Measurements from ENCODE around the gene NRXN3.

NRXN3 gene

DNA sequence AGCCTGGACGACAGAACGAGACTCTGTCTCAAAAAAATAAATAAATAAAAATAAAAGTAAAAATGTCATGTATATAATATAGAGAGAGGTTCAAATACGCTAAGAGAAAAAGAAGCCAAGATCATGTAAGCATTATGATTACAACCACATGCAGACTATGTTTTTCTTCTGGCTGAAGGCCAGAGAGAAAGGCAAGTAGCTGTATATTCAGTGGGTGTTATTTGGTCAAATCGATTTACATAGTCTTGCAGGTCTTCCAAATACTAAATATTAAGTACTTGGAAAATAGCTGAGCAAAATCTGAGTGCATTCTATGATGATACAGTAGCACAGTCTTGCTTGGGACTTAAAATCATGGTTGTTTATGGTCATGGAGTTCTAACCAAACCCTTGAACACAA lies 1283.1 kb downstream of the NRXN3 start:
- DNase-seq = no peak

DNA sequence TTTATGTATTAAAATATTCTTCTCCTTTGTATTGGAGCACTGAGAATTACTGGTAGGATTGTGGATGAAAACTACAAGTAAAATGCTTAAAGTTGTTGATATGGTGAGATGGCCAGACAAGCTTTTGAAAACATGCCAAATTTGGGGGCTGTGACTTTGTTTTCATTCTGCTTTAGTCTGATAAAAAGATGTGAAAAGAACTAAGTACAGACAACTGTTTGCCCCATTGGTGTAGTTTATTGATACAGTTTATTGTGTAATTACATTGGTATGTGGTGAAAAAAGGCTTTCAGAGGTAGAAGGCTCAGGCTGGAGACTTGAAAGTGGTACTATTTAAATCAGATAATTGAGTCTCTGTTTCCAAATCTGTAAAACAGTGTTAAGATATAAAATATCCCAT lies 1294.3 kb downstream of the NRXN3 start:
- no peak for DNase-seq

DNA sequence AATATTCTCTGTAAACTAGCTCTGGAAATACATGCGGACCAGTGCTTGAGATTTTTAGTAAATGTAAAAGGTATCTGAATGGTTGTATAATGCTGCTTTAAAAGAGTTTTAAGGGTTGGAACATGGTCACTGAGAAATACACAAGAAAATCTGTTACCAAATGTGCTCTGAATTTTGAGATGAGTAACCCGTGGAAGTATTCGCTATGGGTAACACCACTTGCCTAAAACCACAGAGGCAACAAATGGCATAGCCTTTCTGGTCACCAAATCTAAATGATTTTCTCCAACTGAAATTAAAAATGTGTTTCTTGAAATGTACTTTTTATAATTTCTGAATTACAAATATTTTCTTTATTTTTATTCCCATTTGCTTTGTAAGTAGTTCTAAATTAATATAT lies 1295.5 kb downstream of the NRXN3 start:
- no peak for DNase-seq

DNA sequence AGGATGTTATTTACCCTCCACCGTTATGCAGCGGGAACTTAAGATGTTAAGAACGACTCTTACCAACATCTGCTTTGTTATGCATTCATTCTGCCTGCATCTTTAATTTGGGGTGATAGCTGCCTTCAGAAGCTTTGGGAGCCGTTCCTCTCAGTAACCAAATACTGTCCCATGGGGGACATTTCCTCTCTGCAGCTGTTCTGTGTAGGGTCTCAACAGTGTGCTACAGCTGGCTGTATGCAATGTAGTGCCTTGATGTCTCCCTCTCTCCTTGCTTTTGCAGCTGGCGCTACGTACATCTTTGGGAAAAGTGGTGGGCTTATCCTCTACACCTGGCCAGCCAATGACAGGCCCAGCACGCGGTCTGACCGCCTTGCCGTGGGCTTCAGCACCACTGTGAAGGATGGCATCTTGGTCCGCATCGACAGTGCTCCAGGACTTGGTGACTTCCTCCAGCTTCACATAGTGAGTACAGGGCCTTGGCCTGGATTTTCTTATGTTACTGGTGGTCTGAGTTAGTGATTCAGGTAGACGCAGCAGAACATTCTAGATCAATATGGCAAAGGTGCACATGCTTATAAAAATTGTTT lies 1296.9 kb downstream of the NRXN3 start:
- DNase-seq = no peak

DNA sequence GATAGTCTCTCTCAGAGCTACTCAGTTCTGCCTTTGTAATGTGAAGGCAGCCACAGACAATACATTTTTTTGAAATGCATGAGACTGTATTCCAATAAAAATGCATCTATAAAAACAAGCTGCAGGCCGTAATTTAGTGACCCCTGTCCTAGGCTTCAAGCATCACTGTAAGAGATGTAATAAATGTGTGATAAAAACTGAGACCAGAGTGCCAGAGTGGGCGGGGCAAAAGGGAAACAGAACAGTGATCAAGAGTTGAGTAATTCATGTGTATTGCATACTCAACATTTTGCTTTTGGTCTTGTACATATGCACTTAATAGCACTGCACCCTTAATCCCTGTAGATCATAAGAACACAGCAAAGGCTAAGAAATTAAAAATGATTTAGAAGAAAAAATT lies 1297.7 kb downstream of the NRXN3 start:
- no peak for DNase-seq

DNA sequence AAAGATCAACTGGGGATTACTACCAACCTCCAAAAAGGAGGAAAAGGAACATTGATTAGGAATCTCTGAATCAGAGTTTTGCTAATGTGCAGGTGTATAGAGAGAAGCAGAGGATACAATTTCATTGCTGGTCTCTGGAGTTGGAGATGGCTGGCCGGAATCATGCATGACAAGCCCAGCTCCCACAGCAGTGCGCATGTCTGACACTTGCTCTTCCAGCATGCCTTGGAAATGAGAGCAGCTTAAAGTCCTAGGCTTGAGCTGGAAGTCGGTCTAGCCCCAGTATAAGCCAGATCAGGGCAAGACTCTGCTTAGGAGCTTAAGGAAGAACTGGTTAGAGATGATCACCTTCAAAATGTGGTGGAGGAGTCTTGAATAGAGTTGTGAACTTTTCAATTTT lies 1298.3 kb downstream of the NRXN3 start:
- no peak for DNase-seq

DNA sequence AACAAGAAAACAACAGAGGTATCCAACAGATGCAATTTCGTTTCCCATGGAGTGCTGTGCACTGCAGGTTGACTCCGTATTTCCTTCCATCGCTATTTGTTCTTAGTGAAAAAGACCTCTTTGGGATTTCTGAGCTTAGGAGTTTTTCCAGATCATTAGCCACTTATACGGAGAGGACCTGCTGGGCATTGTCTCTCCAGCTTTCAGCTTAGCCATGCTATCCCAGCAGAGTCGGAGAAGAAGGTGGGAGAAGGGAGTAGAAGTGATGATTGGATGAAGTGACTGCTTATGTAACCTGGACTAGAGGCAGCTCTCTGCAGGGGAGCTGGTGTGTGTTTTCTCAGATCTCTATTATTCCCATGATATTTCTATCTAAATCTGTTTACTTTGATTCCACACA lies 1303.5 kb downstream of the NRXN3 start:
- DNase-seq = no peak

DNA sequence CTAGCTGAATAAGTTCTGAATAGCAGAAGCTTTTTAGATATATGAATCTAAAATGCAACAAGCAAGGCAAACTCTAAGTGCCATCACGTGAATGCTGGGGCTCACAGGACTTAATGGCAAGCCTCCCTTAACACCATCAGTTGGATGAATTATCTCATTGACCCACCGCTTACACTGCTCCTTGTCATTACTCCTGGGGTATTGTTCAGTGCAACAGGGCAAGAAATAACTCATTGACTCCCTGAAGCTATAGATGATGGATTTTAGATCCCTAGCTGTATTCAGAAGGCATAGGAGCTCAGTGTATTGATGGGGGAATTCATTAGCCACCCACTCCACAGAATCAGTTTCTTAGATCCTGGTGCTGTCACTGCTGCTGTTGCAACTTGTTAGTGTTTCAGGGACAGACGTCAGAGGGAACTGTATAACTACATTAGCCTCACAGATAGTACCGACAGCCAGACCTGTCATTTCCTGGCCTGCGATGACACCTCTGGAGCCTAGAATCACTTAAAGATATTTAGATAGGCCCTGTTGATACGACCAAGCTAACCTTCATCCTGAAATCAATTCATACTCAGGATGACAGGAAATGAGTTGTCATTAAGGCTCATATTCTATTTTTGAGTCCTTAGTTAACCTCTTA lies 1305.8 kb downstream of the NRXN3 start:
- no peak for DNase-seq

DNA sequence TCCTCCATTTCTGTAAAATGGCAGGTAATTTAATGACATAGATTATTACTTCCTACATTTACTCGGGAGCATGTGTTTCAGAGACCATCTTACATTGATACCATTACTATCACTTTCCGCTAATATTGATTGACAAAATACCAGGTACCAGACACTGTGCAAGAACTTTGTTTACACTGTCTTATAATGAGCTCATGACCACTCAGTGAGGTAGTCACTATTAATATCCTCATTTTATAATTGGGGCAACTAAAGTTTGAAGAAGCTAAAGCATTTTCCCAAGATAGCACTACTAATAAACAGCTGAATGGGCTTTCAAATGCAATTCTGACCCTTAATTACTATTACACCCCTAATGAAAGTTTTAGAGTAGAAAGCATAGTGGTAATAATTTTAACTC lies 1306.4 kb downstream of the NRXN3 start:
- DNase-seq = no peak

DNA sequence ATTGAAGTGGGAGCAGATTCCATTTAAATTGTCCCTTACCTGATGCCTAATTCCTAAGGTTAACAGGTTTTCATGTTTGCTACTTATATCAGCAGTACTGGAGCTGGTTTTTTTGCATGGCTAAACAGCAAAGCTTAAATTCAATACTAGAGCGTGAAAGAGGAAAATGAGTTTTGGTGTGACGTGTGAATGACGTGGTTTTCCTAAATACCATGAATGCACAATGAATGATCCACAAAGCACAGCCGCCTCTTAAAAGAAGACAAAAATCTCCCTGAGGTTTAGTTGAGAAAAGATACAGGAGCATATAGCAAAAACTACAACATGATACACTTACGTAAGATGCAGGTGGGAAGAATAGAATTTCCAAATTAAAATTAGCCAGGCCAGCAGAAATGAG lies 1310.0 kb downstream of the NRXN3 start:
- no peak for DNase-seq

DNA sequence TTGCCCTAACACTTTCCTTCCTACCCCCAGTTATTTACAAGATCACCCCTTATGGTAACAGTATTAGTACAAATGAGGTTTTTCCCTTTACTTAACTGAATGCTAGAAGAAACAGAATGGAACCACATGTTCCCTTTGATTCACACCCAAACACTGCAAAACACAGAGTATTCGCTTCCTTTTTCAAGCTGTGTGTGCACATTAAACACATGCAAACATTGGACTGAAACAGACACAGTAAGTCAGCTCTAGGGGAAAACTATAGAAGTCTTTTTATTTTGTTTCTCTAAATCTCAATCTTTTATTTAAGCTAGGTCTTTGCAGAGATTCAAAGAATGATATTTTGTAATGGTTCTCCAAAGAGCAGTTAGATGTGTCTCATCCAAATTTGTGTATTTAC lies 1312.7 kb downstream of the NRXN3 start:
- no peak for DNase-seq

DNA sequence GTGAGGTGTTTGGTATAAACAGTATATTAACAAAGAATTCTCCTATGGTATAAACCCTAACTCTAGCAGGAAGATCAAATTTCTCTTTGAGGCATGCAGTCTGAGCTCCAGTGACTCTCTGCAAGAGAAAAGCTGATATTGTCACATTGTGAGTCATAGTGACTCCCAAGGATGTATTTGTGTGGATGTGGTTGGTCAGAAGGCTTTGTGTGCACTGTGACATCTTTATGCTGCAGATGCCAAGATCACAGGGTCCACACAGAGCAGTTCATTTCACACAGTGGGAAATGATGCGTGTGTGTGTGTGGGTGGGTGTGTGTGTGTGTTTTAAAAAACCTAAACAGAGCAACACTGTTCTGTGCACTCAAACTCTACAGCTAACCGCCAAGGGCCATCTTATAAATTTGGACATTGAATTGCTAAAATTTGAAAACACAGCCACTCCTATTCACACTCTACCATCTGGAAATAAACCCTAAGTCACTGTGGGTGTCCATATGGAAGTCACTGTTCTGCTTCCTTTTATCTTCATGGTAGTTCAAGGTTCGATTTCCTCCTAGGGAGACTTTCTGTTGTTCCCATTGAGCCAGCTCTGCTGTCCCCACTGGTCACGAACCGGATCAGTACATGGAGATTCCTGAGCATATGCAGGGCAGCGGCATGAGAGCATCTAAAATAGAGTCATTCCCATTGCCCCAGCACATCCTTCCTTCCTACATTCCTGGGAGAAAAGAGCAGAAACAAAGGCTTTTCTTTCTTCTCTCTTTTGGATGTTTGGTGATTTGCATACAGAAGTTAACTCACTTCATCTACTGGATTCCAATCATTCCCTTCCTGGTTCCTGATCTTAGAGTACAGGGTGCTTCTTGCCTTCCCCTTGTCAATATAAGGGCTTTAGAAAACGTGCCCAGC lies 1313.6 kb downstream of the NRXN3 start:
- no peak for DNase-seq

DNA sequence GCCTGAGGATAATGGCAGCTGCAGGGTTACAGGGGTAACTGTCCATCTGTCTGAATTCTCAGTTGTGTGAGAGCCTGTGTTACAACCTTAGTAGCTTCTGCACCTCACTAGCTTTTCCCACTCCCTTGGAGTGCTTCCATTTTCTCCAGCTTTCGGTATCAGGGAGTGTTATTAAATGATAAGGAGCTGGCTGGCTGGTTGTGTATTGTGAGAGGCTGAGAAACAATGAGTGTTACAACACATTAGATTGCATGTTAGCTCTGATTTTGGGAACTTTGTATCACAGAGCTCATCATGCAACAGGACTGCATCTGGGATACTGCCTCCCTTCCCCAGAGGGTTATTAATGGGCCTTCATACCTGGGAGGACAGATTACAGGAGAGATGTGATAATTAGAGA lies 1317.5 kb downstream of the NRXN3 start:
- no peak for DNase-seq

DNA sequence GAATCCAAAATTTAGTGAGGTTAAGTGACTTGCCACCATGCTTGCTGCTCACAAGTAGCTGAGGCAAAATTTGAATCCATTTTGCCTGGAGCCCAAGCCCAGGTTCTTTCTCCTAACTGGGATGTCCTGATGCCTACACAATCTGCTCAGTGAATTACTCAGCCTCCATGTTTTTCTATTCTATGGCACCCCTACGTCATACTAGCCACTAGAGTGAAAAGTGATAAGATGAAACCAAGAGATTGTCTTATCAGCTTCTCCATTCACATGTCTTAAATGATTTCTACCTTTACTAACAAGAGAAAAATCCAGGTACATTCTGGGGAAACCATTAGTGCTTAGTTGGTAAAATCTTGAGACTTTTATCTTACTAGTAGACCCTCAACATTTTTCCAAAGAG lies 1321.0 kb downstream of the NRXN3 start:
- DNase-seq = no peak

DNA sequence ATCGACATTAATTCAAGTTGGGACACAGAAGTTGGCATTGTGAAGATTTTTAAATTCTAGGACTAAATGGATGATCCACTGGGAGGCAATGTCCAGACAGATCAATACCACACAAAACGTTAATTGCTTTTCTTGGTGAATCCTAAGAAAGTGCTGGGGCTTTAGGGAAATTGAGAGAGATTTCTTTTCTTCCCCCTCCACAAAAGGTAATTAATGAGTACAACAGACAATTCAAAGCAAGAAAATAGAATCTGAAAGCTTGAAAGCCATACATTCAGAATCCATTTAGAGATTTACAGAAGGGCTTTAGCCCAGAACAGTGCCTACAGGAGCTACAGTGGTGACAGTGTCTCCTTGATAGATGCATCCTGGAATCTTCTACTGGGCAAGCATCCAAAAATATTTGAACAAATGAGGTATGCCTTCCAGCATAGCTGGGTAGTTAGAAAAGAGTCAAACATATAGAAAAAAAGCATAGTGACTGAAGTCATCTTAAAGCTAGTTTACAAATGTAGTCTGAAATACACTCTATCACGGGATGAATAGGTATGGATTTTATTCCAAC lies 1323.0 kb downstream of the NRXN3 start:
- no peak for DNase-seq

DNA sequence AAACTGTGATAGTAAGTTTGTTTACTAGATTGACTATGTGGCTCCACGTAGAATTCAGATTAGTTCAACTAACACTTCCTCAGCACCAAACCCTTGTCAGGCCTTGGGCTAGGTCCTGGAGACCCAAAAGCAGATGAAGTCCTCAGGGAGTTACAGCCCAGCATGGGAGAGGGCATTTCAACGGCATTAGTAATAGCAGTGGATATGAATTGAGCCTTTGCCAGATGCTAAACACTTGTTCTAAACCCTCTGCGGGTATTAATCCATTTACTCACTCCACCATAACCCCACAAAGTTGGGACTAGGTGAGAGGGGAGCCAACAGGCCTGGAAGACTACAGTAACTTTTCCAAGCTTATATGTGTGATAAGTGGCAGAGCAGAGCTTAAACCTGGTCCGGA lies 1326.5 kb downstream of the NRXN3 start:
- DNase-seq = no peak

DNA sequence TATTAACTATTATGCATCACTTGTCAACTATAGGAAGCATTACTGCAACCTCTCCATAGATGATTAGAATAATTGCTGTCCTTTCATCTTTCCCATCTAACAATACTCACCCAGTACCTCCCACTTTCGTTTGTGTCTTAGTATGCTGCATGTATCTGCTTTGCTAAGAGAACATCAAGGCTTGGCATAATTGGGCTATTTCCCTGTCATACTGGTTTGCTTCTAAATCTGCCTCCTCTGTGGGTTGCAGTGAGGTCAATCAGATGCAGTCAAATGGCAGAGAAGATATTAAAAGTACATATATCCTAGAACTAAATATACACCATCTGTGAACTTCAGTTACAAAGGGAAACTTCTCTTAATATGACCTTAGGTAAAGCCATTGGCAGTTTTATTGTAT lies 1330.3 kb downstream of the NRXN3 start:
- no peak for DNase-seq

DNA sequence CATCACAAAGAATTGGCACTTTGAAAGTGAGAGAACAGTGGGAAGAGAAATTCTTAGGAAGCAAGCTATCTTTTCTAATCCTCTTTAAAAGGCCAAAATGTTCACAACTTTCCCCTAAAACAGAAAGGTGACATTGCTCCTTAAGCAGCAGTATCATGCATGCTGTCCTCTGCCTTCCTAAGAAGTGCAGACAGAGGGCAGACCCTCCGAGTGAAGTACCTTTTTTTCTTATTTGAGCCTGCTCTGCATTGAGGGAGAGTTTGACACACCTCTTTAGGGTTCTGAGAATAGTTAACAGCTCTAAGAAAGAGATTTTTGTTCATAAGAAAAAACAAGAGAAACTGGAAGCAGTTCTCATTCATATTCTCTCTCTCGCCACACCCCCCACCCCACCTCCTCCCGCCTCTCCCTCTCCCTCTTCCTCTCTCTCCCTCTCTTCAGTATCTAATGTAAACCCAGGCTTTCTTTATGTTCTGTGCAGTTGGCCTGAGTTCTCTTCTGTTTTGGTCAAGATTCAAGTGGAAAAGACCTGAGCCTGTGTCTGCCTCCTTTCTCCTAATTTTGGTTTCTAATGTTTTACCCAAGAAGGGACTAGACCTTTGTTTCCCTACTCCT lies 1332.1 kb downstream of the NRXN3 start:
- DNase-seq = no peak

DNA sequence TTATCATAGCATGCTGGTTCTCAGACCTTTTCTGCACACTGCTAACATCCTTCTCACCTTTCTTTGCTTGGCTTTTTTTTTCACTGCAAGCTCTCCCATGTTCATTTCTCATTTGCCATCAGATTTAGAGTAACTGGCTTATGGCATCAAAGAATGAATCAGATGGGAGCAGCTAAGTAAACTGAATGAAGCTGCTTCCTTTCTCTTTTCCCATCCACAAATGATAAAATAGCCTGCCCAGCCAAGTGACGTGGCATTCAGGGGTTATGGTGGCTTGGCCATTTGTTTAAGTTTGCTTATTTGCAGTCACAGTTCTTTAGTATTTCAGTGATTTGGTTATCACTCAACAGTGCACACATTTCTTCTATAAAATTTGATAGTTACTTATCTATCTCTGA lies 1332.6 kb downstream of the NRXN3 start:
- no peak for DNase-seq

DNA sequence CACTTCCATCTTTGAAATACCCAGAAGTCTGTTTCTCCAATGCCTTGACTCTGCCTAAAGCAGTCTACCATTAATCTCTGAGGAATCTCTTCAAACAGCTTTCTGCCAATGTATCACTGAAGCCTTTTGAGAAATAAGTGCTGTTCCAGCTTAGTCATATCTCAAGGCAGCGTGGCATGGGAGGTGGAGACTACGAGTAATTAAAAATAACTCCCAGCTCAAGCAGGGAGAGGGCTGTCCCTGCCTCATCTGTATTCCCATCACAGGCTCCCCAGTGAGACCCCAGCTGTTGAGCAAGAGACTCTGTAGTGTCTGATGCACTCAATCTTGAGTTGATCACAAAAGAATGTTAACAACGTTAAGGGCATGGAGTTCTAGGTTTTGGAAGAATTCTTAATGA lies 1340.5 kb downstream of the NRXN3 start:
- DNase-seq = no peak

DNA sequence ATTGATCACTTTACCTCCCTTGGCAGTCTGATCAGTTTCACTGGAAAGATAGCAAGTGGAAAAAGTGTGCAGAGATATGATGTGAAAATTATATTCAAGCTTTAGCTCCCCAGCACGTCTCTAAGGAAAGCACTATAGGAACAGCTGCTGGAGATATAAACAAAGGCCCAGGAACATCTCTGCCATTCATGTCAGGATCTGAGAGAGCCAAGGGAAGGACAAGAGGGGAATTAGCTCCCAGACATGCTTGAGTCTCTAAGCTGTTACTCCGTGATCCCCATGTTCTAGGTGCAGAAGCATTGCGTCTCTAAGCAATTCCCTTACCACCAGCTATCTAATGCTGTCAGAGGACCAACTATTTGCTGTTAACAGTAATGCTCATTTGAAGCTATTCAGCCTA lies 1341.0 kb downstream of the NRXN3 start:
- no peak for DNase-seq

DNA sequence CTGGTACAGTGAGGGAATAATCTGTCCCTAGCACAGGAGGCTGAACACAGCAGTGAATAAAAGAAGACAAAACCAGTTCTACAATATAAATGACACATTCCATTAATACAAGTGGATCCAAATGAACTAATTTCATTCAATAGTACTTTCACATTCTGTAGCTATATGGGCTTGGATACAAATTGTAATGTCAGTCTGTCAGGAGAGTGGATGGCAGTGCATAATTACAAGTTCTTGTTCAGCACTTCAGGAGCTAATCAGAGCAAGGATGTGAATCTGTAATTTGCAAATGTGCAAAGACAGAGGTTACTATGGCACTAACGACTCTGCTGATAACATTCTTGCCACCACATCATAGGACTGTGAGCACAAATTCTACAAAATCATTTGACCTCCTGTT lies 1343.3 kb downstream of the NRXN3 start:
- no peak for DNase-seq

DNA sequence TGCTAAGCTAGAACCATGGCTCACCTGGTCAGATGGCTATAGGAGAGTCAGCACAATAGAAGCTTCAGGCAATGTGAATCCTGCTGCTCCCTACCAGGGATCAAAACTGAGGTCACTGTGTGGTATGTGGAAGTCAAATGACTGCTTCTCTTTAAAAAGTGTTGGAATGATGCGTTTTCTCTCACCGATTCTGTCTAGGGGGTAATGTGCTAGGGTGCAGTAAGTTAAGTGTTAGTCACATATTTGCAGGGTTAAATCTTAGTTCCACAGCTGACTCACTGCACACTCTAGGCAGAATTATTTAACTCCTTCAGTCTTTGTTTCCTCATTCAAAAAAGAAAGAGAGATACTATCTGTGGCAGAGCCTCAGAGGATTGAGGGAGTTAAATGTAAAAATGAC lies 1344.5 kb downstream of the NRXN3 start:
- no peak for DNase-seq

DNA sequence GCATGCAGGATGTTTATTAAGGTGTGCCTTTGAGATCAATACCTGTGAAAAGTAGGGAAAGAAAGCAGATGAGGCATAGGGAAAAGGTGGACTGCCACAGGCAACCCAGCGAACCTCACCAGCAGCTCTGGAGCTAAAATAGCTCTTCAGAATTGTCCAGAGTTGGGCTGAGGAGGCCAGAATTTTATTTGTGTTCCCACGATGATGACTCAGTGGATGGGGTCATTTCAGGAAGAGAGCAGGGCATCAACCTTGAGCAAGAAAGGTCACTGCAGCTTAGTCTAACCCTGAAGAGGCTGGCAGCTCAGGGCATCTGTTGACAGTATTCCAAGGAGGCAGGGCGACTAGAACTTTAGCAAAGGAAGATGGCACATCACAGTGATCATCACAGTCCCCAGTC lies 1345.0 kb downstream of the NRXN3 start:
- DNase-seq = no peak

Data from NCI-H2029 (cell line).